Measurements from ENCODE around the gene TMEM184B.

TMEM184B gene

GRCh38 chr22:38222797-38223119 lies 50.1 kb downstream of the TMEM184B start:
- Histone ChIP-seq H3K36me3 (peaks cover 3% of the 10 kb centered on the region; the same call in 1 of the 2 replicates), H3K4me3 (ENCODE audit: low read depth, low read length) (no peak overlapping the region), H3K9me3 (no peaks in the 10 kb centered on the region), H3K4me1 (no peaks in the 10 kb centered on the region), H3K27me3 (no peaks in the 10 kb centered on the region)
- TF ChIP-seq, protein P1, sequence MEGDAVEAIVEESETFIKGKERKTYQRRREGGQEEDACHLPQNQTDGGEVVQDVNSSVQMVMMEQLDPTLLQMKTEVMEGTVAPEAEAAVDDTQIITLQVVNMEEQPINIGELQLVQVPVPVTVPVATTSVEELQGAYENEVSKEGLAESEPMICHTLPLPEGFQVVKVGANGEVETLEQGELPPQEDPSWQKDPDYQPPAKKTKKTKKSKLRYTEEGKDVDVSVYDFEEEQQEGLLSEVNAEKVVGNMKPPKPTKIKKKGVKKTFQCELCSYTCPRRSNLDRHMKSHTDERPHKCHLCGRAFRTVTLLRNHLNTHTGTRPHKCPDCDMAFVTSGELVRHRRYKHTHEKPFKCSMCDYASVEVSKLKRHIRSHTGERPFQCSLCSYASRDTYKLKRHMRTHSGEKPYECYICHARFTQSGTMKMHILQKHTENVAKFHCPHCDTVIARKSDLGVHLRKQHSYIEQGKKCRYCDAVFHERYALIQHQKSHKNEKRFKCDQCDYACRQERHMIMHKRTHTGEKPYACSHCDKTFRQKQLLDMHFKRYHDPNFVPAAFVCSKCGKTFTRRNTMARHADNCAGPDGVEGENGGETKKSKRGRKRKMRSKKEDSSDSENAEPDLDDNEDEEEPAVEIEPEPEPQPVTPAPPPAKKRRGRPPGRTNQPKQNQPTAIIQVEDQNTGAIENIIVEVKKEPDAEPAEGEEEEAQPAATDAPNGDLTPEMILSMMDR (IDR thresholded peaks at IDR 0.05; ENCODE audit: low read depth, low read length): no peak
- DNase-seq: no peak

DNA sequence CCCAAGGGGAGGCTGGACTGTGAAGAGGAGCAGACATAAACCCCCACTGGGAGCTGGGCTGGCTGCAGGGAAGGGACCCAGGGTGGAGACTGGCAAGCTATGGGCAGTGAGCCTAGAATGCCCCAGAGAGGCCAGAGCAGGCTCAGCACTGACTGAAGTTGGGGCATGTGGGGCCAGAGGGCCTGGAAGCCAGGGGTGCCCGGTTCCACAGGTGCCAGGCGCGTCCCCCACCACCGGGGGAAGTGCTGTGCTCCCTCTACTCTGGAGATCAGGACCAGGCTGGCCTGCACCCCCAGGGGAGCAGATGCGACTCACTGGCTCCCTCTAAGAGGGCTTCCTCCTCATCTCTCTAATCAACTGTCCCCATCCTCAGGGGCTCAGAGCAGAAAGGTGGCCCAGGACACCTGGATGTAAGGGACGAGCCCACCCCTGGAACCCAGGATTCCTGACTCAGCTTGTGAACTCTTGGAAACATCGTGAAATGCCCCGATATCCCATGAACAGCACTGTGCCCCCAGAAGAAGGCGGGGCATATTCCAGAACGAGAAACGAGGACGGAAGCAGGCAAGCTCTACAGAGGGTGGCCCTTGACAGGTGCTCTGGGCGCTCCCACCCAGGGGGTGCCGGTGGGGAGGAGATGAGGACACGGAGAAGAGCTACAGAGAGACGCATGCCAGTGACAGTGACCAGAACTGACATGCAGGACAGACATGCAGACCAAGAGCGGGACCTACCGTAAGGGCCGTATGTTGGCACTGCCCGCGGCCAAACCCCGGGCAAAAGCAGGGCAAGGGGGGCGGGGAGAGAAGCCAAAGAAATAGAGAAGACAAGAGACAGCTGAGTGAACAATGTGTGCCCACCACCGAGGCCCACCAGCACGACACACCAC lies 50.7 kb downstream of the TMEM184B start:
- Histone ChIP-seq H3K36me3 (peaks cover 3% of the 10 kb centered on the region; the same call in 1 of the 2 replicates), H3K27me3 (no peaks in the 10 kb centered on the region), H3K4me1 (no peaks in the 10 kb centered on the region), H3K9me3 (no peaks in the 10 kb centered on the region), H3K4me3 (ENCODE audit: low read depth, low read length) (no peak overlapping the region)
- no peak for DNase-seq
- TF ChIP-seq, protein P1 (IDR thresholded peaks at IDR 0.05; ENCODE audit: low read depth, low read length): no peak

DNA sequence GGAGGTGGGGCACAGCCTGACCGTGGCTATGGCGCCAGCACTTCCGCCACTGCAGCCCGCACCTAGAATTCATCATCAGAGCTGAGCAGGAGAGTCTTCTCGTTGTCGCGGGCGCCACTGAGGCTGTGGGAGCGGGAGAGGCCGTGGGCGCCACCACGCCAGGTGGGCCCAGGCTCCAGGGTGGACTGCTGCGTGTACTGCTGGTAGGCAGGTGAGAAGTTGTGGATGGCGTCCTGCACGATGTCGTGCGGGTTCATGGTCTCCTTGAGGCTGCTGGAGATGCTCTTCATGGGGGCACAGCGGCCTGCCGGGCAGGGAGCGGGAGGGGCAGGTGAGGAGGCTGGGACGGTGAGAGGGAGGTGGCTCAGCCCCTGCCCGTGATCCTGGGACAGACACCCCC lies 51.4 kb downstream of the TMEM184B start:
- no peak for DNase-seq
- Histone ChIP-seq H3K9me3 (no peaks in the 10 kb centered on the region), H3K27me3 (no peaks in the 10 kb centered on the region), H3K4me3 (ENCODE audit: low read depth, low read length) (no peak overlapping the region), H3K4me1 (no peaks in the 10 kb centered on the region), H3K36me3 (peaks cover 3% of the 10 kb centered on the region; the same call in 1 of the 2 replicates)
- TF ChIP-seq, protein P1 (IDR thresholded peaks at IDR 0.05; ENCODE audit: low read depth, low read length): no peak

DNA sequence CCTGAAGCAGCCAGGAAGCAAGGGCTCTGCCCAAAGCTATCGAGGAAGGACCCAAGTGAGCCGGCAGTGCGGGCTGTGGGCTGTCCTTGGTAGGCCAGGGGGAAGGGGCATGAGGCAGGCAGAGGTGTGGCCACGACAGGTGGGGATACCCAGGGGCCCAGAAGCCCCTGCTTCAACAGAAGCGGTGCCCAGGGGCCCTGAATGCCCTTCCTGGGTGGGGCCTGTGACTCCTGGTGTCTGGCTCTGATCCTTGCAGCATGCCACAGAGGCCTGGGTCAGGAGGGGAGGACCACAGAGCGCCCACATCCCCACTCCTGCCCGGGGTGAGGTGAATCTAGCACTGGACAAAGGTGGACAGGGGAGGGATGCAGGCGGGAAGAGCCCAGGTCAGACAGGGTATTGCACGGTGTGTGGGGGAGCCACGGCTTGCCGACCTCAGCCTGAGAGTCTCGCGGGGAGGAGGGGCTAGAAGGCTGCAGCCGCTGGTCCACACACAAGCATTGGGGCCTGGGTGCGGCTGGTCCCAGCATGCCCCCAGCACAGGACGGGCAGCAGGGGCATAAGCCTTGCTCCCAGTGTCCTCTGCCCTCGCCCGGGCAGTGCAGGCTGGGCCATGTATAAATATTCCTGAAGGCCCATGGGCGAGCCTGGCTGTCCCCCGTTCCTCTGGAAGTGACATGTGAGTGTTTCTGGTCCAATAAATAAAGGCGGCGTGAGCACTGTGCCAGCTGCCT lies 52.0 kb downstream of the TMEM184B start:
- Histone ChIP-seq H3K4me1 (no peaks in the 10 kb centered on the region), H3K9me3 (no peaks in the 10 kb centered on the region), H3K36me3 (peaks cover 3% of the 10 kb centered on the region; the same call in 1 of the 2 replicates), H3K4me3 (ENCODE audit: low read depth, low read length) (no peak overlapping the region), H3K27me3 (no peaks in the 10 kb centered on the region)
- no peak for DNase-seq
- TF ChIP-seq, protein P1 (IDR thresholded peaks at IDR 0.05; ENCODE audit: low read depth, low read length): no peak

DNA sequence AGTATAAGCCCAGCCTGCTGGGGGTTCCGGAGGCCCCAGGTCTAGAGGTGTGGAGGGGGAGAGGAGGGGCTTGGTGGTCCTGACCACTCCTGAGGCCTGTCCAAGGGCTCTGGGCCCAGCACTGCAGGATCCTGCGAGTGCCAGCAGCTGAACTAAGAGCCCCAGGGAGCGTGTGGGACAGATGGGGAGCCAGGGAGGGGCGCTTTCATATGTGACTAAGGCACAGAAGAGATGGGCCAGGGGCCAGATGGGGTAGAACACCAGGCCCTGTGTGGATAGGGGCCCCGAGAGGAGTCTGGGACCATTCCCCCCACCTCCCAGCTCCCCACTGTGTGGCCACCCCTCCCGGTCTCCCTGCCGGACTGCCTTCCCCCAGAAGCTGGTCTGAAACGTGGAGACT lies 52.6 kb downstream of the TMEM184B start:
- H3K27me3 ChIP-seq: no peaks in the 10 kb centered on the region
- no peaks in the 10 kb centered on the region for H3K9me3 ChIP-seq
- no peak for DNase-seq
- peaks cover 2% of the 10 kb centered on the region; the same call in 1 of the 2 replicates for H3K36me3 ChIP-seq
- H3K4me3 ChIP-seq (ENCODE audit: low read depth, low read length): no peak overlapping the region
- TF ChIP-seq, protein P1 (IDR thresholded peaks at IDR 0.05; ENCODE audit: low read depth, low read length): no peak
- no peaks in the 10 kb centered on the region for H3K4me1 ChIP-seq

All from BE2C (cell line).